Measurements from ENCODE around the gene TES. TPM values are rescaled to one million over a fixed set of nuclear protein-coding genes. Genes with fewer than 3 reads are reported as not detected.

The TES gene
- total RNA-seq, 4 donors from 2014 or later, result 115 to 189 (median 146) TPM

DNA sequence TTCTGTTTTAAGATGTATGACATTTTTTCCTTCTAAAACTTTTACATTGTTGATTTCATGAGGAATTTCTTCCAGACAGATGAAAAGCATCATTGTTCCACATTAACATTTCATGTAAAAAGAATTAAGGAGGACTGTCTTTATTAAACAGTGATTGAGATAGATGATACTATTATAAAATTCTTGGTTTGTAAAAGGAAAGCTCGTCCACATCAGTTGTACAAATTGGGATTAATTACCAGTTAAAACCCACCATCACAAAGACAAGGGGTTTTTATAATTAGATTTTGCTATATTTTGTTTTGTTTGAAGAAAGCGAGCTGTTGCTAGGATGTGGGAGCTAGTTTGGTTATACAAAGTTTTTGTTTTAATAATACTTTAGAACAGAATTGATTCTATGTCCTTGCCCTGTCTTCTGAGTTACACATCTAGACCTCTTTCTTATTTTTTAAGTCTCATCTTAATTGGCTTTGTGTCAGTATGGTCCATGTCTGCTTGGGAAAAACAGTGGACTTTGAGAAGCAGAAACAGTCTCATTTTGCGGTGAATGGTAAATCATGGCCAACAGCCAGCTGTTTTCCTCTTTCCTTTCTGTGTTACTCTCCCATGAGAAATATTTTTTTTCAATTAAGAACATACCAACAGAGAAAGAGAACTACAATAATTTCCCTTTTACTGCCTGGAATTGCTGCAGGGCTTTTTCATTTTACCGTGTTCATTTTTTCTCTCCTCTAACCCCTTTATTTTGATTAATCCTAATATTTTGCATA lies 3.2 kb downstream of the TES start:
- H3K4me3 ChIP-seq, result peak overlapping the region in 1 of 2 donors; percentile 12

DNA sequence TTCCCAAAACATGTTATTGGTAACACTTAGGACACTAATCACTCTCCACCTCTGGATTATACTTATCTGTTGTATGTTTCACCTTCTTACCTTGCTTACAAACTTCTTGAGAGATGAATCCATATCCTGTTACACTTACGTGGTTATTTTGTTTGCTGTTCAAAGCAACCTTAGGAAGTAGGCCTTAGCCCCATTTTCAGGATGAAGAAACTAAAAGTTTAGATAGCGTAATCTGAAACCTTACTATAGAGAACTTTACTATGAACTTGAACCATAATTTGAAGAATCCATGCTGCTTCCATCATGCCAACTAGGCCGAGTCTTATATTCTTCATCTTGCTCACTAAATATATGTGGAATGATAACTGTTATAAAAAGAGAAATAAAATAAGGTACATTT lies 4.6 kb downstream of the TES start:
- DNase-seq, result no peak
- Histone ChIP-seq H3K36me3 (no peaks in the 10 kb centered on the region), H3K4me3 (no peak overlapping the region), H3K27ac (peak overlapping the region; percentile 89 to 98), H3K27me3 (no peaks in the 10 kb centered on the region), H3K9me3 (no peaks in the 10 kb centered on the region), H3K4me1 (no peaks in the 10 kb centered on the region)
- TF ChIP-seq, protein P1, sequence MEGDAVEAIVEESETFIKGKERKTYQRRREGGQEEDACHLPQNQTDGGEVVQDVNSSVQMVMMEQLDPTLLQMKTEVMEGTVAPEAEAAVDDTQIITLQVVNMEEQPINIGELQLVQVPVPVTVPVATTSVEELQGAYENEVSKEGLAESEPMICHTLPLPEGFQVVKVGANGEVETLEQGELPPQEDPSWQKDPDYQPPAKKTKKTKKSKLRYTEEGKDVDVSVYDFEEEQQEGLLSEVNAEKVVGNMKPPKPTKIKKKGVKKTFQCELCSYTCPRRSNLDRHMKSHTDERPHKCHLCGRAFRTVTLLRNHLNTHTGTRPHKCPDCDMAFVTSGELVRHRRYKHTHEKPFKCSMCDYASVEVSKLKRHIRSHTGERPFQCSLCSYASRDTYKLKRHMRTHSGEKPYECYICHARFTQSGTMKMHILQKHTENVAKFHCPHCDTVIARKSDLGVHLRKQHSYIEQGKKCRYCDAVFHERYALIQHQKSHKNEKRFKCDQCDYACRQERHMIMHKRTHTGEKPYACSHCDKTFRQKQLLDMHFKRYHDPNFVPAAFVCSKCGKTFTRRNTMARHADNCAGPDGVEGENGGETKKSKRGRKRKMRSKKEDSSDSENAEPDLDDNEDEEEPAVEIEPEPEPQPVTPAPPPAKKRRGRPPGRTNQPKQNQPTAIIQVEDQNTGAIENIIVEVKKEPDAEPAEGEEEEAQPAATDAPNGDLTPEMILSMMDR (IDR thresholded peaks at IDR 0.05), result no peak
- TF ChIP-seq POLR2A (IDR thresholded peaks at IDR 0.05), result no peak
- intact Hi-C loops (cut with DNase I; ENCODE audit: low total_unique reads), result no loop called here

More for the DNA sequence above, 3.2 kb downstream of the TES start:
- intact Hi-C loops (cut with DNase I; ENCODE audit: low total_unique reads), result no loop called here
- H3K27me3 ChIP-seq, result no peaks in the 10 kb centered on the region
- H3K27ac ChIP-seq, result peak overlapping the region; percentile 89 to 98
- no peaks in the 10 kb centered on the region for H3K36me3 ChIP-seq
- H3K4me1 ChIP-seq, result no peaks in the 10 kb centered on the region
- H3K9me3 ChIP-seq, result no peaks in the 10 kb centered on the region
- TF ChIP-seq, protein P1 (IDR thresholded peaks at IDR 0.05), result no peak
- no peak for TF ChIP-seq POLR2A (IDR thresholded peaks at IDR 0.05)
- DNase-seq, result no peak

DNA sequence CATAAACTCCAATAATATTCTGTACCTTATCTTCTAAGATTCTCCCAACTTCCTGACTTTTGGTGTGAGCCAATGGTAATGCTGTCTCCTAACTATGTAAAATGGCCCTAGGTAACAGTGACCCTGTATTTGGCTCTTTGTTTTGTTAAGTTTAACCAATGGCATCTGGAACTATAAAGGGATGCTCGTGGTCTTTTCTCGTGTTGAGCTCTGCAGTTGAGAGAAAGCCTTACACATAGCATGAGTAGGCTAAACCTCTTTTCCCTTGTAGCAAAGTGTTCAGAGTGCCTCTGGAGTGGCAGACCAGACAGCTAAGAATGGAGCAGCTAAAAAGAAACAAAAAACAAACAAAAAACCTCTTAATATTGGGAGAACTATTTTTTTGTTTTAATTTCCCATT lies 5.2 kb downstream of the TES start:
- no peak for DNase-seq
- Histone ChIP-seq H3K4me1 (no peaks in the 10 kb centered on the region), H3K9me3 (no peaks in the 10 kb centered on the region), H3K27ac (peak overlapping the region; percentile 89 to 98), H3K4me3 (no peak overlapping the region), H3K36me3 (no peaks in the 10 kb centered on the region), H3K27me3 (no peaks in the 10 kb centered on the region)
- no peak for TF ChIP-seq POLR2A (IDR thresholded peaks at IDR 0.05)
- TF ChIP-seq, protein P1 (IDR thresholded peaks at IDR 0.05), result no peak
- intact Hi-C loops (cut with DNase I; ENCODE audit: low total_unique reads), result no loop called here

DNA sequence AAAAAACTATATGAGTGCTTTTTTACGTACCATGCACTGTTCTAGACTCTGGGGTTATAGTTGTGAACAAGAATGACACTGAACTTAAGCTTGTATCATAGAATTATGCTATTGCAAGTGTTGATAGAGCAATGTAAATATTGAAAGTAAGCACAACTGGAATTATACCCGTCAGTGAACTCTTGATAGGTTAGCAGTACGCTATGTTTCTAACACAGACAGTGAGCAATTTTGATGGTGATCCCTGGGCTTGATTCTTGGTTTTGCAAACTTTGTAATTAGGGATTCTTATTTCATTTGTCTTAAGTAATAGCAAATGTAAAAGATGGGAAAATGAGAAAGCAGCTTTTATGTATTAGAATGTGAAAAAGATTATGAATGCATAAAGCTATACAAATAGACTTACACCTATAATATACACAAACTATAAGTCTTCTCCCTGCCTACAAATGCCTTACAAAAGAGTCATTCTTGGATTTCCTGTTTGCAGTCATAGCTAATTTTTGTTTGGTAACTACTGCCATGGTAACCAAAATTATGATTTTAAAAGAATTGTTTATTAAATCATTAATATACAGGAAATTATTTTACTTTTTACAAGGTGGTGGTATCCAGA lies 6.7 kb downstream of the TES start:
- Histone ChIP-seq H3K27me3 (no peaks in the 10 kb centered on the region), H3K27ac (peak overlapping the region in 1 of 2 donors; percentile 96), H3K4me3 (no peak overlapping the region), H3K36me3 (no peaks in the 10 kb centered on the region), H3K9me3 (no peaks in the 10 kb centered on the region), H3K4me1 (no peaks in the 10 kb centered on the region)
- DNase-seq, result no peak
- TF ChIP-seq POLR2A (IDR thresholded peaks at IDR 0.05), result no peak
- TF ChIP-seq, protein P1 (IDR thresholded peaks at IDR 0.05), result no peak
- intact Hi-C loops (cut with DNase I; ENCODE audit: low total_unique reads), result no loop called here

DNA sequence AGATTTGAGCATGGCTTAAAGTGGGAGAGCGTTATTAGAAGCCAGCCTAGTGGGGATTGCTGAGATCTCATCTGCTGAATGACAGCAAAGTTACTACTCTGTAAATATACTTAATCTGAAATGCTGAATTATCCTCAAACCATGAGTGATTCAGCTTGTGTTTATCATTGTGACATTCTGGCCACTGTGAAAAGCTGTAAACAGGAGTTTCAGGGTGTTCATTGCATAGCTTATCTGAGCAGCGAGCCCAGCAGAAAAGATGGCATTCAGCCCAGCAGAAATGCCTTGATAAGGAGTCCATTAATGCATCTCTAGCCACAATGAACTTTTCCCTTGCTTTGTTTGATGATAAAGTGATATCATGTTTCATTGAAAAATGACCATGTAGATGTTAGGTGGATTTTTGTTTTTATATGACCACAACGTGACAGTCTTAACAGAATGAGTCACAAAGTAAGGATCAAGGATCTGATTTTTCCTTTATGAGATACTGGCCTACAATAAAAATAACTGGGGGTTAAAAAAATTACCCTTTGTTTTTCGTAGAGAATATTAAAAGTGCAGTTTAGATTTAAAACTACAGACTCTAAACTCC lies 7.8 kb downstream of the TES start:
- TF ChIP-seq POLR2A (IDR thresholded peaks at IDR 0.05), result no peak
- TF ChIP-seq, protein P1 (IDR thresholded peaks at IDR 0.05), result no peak
- H3K4me3 ChIP-seq, result no peak overlapping the region
- H3K27ac ChIP-seq, result peak overlapping the region; percentile 41 to 96
- H3K9me3 ChIP-seq, result no peaks in the 10 kb centered on the region
- no peaks in the 10 kb centered on the region for H3K36me3 ChIP-seq
- H3K4me1 ChIP-seq, result no peaks in the 10 kb centered on the region
- DNase-seq, result no peak
- intact Hi-C loops (cut with DNase I; ENCODE audit: low total_unique reads), result no loop called here
- H3K27me3 ChIP-seq, result no peaks in the 10 kb centered on the region

Measured in uterus (tissue), 4 donors.